COLO829 (cell line): ENCODE measurements around the gene STAG3.
"Not testable (repeated sequence)": the region's sequence is repeated elsewhere in the genome, so short reads cannot be mapped to it uniquely, and the experiment has no call there.

Experiments used
- DNase-seq: peaks from one replicate; pipeline ENCODE4 v3.0.0; 2012; ENCODE audit warnings: low spot score

The STAG3 gene

GRCh38 chr7:100247152-100247757 lies 69.5 kb downstream of the STAG3 start:
- DNase-seq = no peak

DNA sequence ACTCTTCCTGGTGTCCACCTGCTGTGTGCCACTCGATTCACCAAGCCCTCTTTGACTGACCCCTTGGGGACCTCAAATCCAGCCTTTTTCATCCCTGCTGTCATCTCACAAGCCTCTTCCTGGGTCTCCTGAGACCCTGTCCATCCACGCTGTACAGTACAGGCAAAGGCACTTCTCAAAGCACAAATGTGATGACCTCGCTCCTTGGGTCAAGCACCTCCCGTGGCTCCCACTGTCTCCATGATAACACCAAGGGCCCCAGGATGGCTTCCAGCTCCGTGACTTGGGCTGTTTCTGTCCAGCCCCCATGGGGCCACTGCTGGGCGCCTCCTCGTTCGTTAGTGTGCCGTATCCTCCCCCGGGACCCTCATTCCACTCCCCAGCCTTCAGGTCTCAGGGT lies 70.8 kb downstream of the STAG3 start:
- DNase-seq = no peak

GRCh38 chr7:100257017-100257416 lies 79.3 kb downstream of the STAG3 start:
- DNase-seq = no peak

DNA sequence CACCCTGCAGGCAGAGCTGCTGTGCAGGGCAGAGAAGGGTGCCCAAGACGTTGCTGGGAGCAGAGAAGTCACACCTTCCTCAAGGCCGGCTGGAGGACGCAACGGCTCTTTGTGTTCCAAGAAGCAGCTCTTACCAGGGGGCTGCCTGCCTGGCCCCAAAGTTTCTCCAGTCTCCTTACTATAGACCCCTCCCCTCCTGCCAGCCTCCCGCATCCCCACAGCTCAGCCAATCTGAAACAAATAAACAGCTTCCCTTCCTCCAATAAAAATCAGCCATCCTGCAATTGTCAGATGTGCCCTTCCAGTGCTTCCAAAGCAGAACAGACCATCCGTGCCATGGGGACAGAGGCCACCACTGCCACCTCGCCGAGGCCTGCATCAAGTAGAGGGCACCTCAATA lies 82.3 kb downstream of the STAG3 start:
- not testable (repeated sequence) for DNase-seq

DNA sequence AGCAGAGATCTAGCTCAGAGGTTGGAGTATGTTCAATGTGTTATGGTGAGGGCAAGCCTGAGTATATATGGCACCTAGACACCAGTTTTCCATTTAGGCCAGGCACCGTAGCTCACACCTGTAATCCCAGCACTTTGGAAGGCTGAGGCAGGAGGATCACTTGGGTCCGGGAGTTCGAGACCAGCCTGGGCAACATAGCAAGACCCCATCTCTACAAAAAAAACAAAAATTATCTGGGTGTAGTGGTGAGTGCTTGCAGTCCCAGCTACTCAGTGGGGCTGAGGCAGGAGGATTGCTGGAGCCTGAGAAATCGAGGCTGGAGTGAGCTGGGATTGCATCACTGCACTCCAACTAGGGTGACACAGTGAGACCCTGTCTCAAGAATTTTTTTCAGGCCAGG lies 85.2 kb downstream of the STAG3 start:
- not testable (repeated sequence) for DNase-seq
